A673 (cell line): ENCODE data around the gene TSPAN4. TPM values are rescaled to one million over a fixed set of nuclear protein-coding genes. Genes with fewer than 3 reads are reported as not detected.
A peak's percentile ranks its signal among the peaks of the same experiment; 100 is the strongest.

ENCODE experiments used
- BruUV-seq: library from RNA; stranded (reverse); fragments of 400-500 nt; replicated peaks from 2 replicates; lab custom pipeline; 2021; lab: Mats Ljungman, UMichigan
- CTCF ChIA-PET: fragments of 300-600 bp; sonication (Branson Sonifier 250); formaldehyde crosslinking; loops from one replicate; lab custom pipeline; 2022; ENCODE audit warnings: antibody characterized with exemption; lab: Charles Lee
- POLR2A ChIA-PET: fragments of 300-600 bp; sonication (Branson Sonifier 250); formaldehyde crosslinking; loops from one replicate; lab custom pipeline; 2022; ENCODE audit warnings: antibody characterized with exemption; ENCODE audit not compliant: low non-redundant PET; lab: Charles Lee
- DNase-seq: peaks from one replicate; pipeline ENCODE4 v3.0.0-alpha.2; 2015; ENCODE audit warnings: low spot score
- H3K27ac ChIP-seq: fragments of 200-600 bp; sonication (generic); 2 replicates; pipeline ENCODE4 v1.5.1; 2016; ENCODE audit warnings: mixed run types, low read depth, mild to moderate bottlenecking, mixed read lengths, antibody characterized with exemption, low read length; ENCODE audit not compliant: poor library complexity, severe bottlenecking
- H3K27me3 ChIP-seq: fragments of 200-600 bp; sonication (generic); replicated peaks from 2 replicates; pipeline ENCODE4 v1.6.1; 2017; ENCODE audit warnings: mixed run types, low read depth, mild to moderate bottlenecking, mixed read lengths, antibody characterized with exemption, low read length; ENCODE audit not compliant: insufficient read depth, poor library complexity
- H3K36me3 ChIP-seq: fragments of 200-600 bp; sonication (generic); 2 replicates; pipeline ENCODE4 v1.6.1; 2016; ENCODE audit warnings: mixed run types, mild to moderate bottlenecking, mixed read lengths, antibody characterized with exemption, low read length; ENCODE audit not compliant: insufficient read depth, poor library complexity, severe bottlenecking
- H3K4me1 ChIP-seq: fragments of 200-600 bp; sonication (generic); 2 replicates; pipeline ENCODE4 v1.6.1; 2017; ENCODE audit warnings: mixed run types, mild to moderate bottlenecking, mixed read lengths, antibody characterized with exemption, low read length; ENCODE audit not compliant: insufficient read depth, poor library complexity, severe bottlenecking
- H3K4me3 ChIP-seq: fragments of 200-600 bp; sonication (generic); 2 replicates; pipeline ENCODE4 v1.5.1; 2016; ENCODE audit warnings: low read depth, mixed run types, mild to moderate bottlenecking, mixed read lengths, low read length; ENCODE audit not compliant: poor library complexity, severe bottlenecking
- H3K9me3 ChIP-seq: fragments of 200-600 bp; sonication (generic); 2 replicates; pipeline ENCODE4 v1.6.1; 2016; ENCODE audit warnings: mixed run types, low read depth, mild to moderate bottlenecking, mixed read lengths, antibody characterized with exemption, low read length; ENCODE audit not compliant: poor library complexity, severe bottlenecking
- CTCF ChIP-seq: fragments of 300-800, 200-600 bp; sonication (generic); conservative IDR thresholded peaks from 2 replicates; pipeline ENCODE4 v1.5.1; 2017; ENCODE audit warnings: low read depth, mild to moderate bottlenecking, antibody characterized with exemption, low read length, moderate library complexity, mixed read lengths
- EZH2 ChIP-seq: fragments of 200-600 bp; sonication (generic); IDR thresholded peaks from 2 replicates; pipeline ENCODE4 v1.6.1; 2017; ENCODE audit warnings: borderline replicate concordance, low read depth, mild to moderate bottlenecking, mixed read lengths, antibody characterized with exemption, low read length; ENCODE audit not compliant: poor library complexity, severe bottlenecking
- intact Hi-C: fragments of 100-400 bp; cut with micrococcal nuclease; formaldehyde crosslinking; loops from one replicate; pipeline ENCODE4 v1.10.0; 2022; ENCODE audit not compliant: unreplicated experiment
- total RNA-seq: library from RNA; stranded (reverse); gene quantifications from 2 replicates; pipeline ENCODE4 v1.2.3, GENCODE V29; 2021

TSPAN4 gene
- total RNA-seq, 1 experiment from 2014 or later, result 17.5 TPM

GRCh38 chr11:850775-851763 lies 8.4 kb downstream of the TSPAN4 start:
- H3K36me3 ChIP-seq, result no peaks in the 10 kb centered on the region
- BruUV-seq, result no TSS peak
- DNase-seq, result no peak
- intact Hi-C loops, result loop anchor here (10.0 kb wide), 1 partner anchor 124 kb away; no protein-coding TSS in a partner anchor
- ChIA-PET CTCF (no interaction called here), POLR2A (no interaction called here)
- H3K27me3 ChIP-seq, result no peaks in the 10 kb centered on the region
- TF ChIP-seq CTCF (no peak; the same call in 1 of the 2 replicates), EZH2 (no peak)
- H3K4me3 ChIP-seq, result peak overlapping the region; percentile 52
- H3K27ac ChIP-seq, result no peak overlapping the region
- no peaks in the 10 kb centered on the region for H3K9me3 ChIP-seq
- peaks cover 17% of the 10 kb centered on the region for H3K4me1 ChIP-seq

- CTCF ChIA-PET, result no interaction called here
- H3K27ac ChIP-seq, result no peak overlapping the region
- no peak for DNase-seq
- intact Hi-C loops, result loop anchor here (10.0 kb wide), 1 partner anchor 122 kb away; no protein-coding TSS in a partner anchor
- TF ChIP-seq CTCF (no peak), EZH2 (no peak)
- no TSS peak for BruUV-seq
- no peaks in the 10 kb centered on the region for H3K27me3 ChIP-seq
- H3K4me3 ChIP-seq, result no peak overlapping the region
- H3K9me3 ChIP-seq, result no peaks in the 10 kb centered on the region
- peaks cover 17% of the 10 kb centered on the region for H3K4me1 ChIP-seq
- POLR2A ChIA-PET, result no interaction called here
- H3K36me3 ChIP-seq, result no peaks in the 10 kb centered on the region
Observed at GRCh38 chr11:852762-853161, 10.1 kb downstream of the TSPAN4 start.

- ChIA-PET CTCF (no interaction called here), POLR2A (interaction anchor here (0.5 kb wide), 1 partner anchor 70 kb away, joined by 6 read pairs; no protein-coding TSS in a partner anchor)
- H3K27me3 ChIP-seq, result no peaks in the 10 kb centered on the region
- peaks cover 11% of the 10 kb centered on the region for H3K4me1 ChIP-seq
- H3K9me3 ChIP-seq, result no peaks in the 10 kb centered on the region
- no peak for DNase-seq
- H3K27ac ChIP-seq, result no peak overlapping the region
- no peaks in the 10 kb centered on the region for H3K36me3 ChIP-seq
- H3K4me3 ChIP-seq, result no peak overlapping the region
- intact Hi-C loops, result loop anchor here (10.0 kb wide), 1 partner anchor 121 kb away; no protein-coding TSS in a partner anchor
- TF ChIP-seq EZH2 (no peak), CTCF (no peak)
- no TSS peak for BruUV-seq
Observed at GRCh38 chr11:853682-854448, 11.2 kb downstream of the TSPAN4 start.
